GM19452 (cell line): ENCODE measurements around the gene NEK7.

Experiments used
- ATAC-seq: cut with Tn5 transposase; IDR thresholded peaks from one replicate; pipeline ENCODE4 v1.9.1; 2021; ENCODE audit not compliant: unreplicated experiment

The NEK7 gene

DNA sequence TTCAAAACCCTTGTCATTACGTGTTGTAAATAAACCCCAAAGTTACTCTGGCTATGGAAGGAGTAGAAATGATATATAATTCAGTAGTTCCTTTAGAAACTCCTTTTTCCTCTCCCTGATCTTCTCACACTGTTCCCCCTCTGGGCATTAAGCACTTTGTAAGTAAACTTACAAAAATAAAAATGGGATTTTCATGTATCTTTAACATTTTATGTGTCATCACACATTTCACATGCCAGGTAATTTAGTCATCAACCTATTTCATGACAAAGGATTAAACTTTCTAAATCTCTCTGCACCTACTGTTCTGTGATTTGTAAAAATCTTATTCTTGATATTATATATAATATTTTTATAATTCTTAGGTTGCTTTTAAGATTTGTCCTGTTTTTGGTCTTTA lies 176.9 kb downstream of the NEK7 start:
- no peak for ATAC-seq

DNA sequence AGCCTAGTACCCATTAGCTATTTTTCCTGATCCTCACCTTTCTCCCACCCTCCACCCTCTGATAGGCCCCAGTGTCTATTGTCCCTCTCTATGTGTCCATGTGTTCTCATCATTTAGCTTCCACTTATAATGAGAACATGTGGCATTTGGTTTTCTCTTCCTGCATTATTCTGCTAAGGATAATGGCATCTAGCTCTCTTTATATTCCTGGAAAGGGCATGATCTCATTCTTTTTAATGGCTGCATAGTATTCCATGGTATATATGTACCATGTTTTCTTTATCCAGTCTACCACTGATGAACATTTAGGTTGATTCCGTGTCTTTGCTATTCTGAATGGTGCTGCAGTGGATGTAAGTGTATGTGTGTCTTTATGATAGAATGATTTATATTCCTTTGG lies 178.9 kb downstream of the NEK7 start:
- ATAC-seq: no peak

DNA sequence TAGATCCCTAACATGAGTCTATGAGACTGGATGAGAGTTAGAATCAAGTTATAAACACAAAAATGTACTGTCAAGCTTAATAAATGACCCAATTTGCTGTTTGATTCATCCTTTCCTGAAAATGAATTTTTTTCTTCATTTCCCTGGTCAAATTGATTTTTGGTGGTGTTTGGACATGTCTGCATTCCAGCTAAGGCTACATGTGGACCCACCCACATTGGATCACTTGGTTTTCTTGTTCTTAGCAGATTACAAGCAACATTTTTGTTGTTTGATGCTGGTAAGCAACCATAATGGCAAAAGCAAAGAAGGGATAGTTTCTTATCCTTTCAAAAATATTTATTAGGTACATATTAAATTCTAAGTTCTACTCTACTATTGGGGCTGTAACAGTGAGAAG lies 181.1 kb downstream of the NEK7 start:
- no peak for ATAC-seq

DNA sequence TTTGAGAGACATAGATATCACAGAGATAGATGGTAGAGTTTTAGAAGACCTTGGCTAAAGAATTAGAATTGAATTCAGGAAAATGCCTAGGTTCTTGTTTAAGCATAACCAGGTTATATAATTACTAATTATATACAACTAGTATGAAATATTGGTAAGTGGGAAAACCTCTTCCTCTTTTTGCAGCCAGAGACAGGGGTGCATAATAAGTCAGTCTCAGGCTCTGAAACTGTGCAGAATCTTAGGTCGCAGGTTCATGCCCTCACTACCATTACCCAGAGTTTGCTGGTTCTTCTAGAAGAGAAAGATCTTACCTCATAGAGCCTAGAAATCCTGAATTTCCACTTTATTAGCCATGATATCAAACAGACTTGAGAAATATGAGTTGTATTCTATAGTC lies 183.3 kb downstream of the NEK7 start:
- ATAC-seq: no peak

DNA sequence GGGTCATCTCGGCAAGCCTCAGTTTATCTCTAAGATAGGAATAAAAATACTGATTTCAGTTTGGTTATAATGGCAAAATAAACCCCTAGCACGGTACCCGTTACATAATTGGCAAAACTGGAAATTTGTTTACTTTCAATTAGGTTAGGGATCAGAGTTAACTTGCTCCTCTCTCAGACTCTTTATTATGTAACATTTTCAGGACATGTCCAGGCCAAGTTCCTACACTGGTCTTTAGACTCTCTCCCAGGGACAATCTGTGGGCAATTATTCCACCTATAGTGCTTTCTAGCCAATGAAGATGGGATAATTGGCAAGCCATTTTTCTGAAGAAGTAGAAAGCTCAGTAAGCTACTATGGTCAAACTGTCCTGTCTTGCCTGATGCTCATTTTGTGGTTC lies 189.4 kb downstream of the NEK7 start:
- no peak for ATAC-seq

DNA sequence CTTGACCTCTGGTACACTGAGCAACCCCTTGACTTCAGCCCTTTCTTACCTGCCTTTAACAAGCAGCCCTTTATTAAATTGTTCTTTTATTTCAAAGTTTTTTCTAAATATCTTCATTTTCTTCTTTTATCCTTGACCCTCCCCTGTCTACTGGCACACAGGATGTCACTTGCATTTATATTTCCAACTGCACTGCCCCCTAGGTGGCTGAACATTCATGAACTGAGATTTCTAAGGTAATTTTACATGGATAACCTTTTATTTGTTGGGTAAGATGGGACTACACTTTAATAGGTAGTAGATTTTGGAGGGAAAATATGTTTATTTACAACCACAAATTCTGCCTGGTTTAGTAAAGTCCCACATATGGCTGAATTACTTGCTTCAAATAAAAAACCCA lies 193.7 kb downstream of the NEK7 start:
- no peak for ATAC-seq

DNA sequence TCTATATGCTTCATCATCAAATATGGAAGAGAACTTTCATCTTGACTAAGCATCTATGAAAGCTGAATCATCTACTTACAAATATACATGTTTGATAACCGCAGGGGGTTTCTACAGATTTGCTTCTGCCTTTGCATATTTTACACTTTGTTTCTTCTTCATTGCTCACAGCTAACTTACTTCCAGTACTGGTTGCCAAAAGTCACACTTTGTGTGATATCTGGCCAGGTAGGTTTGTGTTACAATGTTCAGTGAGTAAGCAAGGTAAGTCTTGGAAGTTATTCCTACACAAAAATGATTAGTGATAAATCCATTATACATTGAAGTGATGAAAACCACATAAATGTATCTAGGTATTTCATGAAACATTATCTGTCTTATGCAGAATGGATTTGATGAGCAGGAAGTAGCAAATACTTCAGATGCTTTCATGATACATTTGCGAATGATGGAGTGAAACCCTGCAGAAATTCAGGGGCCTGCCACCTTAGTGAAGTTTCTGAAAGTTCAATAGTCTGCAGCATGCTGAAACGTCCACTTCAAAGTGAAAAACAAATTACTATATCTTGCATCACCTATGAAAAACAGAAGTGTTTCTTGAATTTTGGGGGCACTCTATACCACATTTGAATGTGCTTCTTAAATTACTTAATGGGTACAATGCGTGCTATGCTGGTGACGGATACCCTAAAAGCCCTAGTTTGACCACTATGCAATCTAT lies 196.3 kb downstream of the NEK7 start:
- peak; percentile 89 for ATAC-seq

DNA sequence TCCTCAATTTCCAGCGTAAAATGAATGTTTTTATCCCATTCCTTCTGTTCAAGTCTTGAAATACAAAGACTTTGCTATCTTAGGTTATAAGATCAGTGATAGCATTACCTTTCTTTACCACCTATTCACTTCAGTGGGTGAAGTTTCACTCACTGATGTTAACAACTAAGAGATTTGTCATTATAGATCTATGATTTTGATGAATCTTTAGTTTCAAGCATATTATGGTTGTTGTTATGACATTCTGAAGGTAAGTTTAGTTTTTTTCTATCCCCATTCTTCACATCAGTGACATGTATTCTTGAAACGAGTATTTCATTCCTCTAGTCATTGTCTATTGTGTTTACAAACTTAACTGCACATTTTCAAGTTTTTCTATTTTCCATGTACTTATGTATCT lies 201.1 kb downstream of the NEK7 start:
- ATAC-seq: no peak

DNA sequence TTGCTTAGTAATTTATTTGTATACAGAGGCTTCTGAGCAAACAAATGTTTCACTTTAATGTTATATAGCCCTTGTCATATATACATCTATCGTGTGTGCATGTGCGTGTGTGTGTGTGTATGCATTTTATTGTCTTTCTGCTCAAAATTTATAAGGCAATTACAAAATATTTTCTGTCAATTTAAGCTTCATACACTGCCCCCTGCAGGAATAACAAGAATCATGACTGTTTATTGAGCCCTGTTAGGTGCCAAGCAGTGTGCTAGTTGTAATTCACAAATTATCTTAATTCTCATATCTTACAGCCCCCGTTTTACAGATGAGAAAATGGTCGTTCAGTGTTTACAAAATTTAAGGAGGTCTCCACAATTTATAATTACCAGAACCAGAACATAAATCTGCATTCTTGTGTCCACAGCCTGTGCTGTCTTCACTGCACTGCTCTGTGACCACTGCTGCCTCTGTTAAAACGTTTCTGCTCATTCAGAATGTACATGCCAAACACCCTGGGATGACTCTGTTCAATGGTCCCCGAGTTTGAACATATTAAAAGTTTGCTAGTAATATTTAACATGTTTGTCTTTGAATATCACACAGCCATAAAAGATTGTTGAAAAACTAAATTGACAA lies 202.3 kb downstream of the NEK7 start:
- no peak for ATAC-seq

DNA sequence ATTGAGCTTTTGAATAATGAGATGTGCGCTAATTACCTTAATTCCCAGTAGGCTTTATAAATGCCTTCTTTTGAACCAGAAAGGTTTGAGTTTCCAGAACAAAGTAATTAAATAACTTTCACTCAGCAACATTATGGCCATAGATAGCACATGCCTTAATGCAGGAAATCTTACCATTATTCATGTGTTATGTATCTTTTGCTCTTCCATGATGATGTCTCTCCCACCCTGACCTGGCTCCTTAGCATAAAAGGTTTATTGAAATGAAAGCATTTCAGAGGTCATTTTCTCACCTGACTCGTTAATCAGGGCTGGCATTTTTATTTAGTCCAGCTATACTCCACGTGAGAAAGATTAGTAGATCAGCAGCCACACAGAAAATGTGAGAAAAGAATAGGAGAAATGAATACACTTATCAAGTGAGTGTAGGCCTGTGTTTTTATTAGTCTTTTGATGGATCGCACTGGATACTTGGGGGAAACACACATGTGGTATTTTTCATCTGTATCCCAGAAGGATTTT lies 203.5 kb downstream of the NEK7 start:
- no peak for ATAC-seq

DNA sequence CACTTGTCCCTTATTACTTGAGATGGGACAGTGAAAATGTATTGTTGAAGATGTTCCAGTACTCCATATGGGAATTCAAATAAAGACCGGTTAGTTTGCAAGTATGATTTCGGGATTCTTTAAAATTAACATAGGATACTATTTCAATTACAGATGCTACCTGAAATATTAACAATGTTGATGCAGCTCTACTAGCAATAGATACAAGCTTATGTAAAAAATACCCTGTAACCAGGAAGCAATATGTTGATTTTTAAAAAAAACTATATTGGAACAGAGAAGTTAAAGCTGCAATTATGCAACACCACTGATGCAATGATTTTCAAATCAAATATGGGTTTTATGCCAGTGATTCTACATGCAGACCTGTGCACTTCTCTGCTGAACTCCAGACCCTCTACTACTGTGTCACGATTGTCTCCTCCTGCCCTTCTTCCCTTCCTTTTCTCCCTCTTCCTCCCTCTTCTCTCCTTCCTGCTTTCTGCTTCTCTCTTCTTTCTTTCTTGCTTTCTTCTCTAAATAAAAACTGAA lies 204.5 kb downstream of the NEK7 start:
- no peak for ATAC-seq

DNA sequence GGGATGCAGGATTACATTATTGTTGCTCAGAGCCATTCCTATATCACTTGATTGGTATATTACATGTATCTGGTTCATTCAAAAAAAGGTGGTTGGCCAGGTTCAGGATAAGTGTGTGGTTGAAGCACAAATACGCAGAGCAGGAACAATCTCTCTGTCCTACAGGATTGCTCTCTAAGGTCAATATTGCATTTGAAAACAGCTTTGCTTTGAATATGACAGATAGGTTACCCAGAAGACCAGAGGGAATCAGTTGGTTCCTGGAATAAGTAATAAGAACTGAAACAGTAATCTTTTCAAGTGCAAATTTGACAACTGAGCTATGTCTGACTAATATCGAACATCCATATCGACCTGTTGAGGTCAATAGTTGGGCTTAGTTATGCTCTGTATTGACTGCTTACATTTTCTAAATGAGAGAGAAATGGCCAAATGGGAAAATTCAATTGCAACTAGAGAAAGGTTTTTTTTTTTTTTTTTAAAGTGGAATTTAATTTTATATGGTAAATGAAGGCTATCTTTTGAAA lies 206.9 kb downstream of the NEK7 start:
- no peak for ATAC-seq

DNA sequence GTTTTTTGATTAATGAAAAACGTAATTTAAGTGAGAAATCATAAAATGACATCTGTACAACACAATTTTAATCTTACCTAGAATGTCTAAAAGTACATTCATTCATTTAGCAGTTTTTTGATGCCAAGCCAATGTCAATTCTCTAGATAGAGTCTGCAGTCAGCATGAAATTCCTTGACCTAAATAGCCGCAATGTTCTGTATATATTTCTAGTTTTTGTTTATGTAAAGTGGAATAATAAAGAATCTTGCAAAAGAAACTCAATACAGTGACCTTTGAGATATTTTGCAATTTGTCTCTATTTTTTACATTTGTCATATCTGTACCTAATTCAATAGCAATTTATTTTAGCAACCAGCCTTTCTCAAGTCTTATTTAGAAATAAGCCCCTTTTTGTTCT lies 207.7 kb downstream of the NEK7 start:
- no peak for ATAC-seq

DNA sequence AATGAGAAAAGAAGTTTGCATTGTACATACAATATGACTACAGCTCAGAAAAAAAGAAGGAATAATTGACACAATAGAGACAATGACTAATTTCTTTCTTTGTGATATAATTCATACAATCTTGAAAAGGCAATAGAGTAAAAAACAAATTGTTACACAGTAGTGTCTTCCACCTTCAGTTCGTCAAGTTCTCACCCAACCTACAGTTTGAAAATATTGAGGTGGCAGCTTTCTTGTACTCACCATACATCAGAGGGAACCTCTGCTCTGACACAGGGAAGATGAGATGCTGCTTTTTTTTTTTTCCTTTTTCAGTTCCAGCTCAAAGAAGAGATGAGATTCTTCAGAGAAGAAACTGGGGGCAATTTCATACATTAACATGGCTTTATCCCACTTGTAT lies 210.5 kb downstream of the NEK7 start:
- no peak for ATAC-seq

DNA sequence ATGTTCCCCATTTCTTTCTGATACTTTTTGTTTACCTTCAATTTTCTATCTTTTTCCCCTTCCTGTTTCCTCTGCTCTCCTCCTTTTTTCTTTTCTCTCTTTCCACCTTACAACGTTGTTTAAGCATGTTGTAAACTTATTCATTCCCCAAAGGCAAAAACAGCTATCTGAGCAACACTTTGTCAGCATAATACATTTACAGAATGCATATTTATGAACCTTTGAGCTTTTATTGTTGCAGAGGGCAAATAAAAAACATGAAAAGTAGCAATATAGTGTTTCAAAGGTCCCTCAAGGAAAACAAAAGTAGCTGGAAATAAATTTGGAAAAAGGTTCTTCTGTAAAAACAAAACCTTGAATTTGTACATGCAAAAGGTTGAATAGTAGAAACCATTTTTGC lies 214.2 kb downstream of the NEK7 start:
- no peak for ATAC-seq
